Femur (tissue), 1 donor: ENCODE data around the gene OR51M1.
A peak's percentile ranks its signal among the peaks of the same experiment; 100 is the strongest.
"Not testable (repeated sequence)": the region's sequence is repeated elsewhere in the genome, so short reads cannot be mapped to it uniquely, and the experiment has no call there.

Experiments
- DNase-seq: peaks from one replicate; pipeline ENCODE4 v3.0.0-alpha.2; 2017

OR51M1 gene, protein sequence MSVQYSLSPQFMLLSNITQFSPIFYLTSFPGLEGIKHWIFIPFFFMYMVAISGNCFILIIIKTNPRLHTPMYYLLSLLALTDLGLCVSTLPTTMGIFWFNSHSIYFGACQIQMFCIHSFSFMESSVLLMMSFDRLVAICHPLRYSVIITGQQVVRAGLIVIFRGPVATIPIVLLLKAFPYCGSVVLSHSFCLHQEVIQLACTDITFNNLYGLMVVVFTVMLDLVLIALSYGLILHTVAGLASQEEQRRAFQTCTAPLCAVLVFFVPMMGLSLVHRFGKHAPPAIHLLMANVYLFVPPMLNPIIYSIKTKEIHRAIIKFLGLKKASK

GRCh38 chr11:5383576-5383975 is at the start of gene OR51M1:
OR51M1 (plus strand) TSS chr11:5383812; CDS start chr11:5389399, 5,587 bp downstream.
- no peak for DNase-seq

DNA sequence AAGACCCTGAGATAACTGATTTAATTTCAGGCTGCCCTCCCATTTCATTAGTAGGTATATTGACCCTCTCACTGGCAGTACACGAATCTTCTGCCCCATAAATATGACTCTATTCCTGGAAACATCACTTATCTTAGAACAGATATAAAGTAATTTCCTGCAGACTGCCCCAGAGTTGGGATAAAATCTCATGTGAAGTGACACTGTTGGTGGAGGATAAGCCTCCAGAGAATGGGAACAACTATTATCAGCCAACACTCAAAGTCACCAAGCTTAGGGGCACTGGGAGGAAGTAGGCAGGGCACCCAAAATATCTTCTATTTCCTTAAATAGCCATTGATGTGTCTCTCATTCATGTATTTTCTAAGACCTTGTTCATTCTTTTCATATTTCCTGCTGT is 48.4 kb upstream of the OR51M1 start:
- no peak for DNase-seq

- no peak for DNase-seq
Measured at GRCh38 chr11:5336331-5336730, 47.3 kb upstream of the OR51M1 start.

- DNase-seq = not testable (repeated sequence)
Measured at GRCh38 chr11:5337253-5337652, 46.4 kb upstream of the OR51M1 start.

GRCh38 chr11:5339771-5340322 is 43.8 kb upstream of the OR51M1 start:
- no peak for DNase-seq

DNA sequence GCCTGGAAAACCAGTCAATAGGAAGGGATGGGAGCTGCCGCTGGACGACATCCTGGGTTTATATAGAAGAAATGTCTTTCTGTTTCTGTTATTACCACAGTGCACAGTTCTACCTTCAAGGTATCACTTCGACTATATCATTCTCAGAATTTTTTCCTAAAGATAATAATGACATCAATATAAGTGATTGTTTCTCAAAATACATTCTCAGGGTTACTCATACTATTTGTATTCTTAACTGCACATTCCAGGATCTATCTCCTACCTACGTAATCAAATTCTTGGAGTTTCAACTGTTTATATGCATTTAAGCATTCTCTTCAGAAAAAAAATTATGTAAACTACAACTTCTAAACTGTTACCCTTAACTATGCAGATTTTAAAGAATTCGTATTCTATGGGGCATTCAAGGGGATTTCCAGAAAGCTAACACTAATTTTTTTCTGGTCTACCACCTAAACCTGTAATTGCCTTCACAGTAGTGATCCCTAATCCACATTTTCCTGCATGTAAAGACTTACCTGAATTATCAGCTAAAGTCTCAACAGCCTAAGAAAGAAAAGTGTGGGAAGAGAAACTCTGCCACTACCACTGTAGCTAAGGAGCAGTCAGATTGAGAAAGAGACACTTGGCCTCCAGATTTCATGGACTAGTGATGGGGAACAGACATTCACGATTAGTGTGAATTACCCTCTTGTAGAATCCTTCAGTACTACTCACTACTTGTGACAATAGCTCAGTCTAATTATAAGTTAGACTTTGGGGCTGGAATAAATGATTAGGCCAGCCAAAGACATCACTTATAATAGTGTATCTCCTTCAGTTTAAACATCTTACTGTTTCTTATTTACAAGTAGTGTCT is 39.9 kb upstream of the OR51M1 start, which contains the start of gene OR51B5:
Gene OR51B5 (minus strand): TSS at position 51 of the 862 bp plus-strand sequence. CDS start 0 bp downstream, at position 51.
- no peak for DNase-seq

DNA sequence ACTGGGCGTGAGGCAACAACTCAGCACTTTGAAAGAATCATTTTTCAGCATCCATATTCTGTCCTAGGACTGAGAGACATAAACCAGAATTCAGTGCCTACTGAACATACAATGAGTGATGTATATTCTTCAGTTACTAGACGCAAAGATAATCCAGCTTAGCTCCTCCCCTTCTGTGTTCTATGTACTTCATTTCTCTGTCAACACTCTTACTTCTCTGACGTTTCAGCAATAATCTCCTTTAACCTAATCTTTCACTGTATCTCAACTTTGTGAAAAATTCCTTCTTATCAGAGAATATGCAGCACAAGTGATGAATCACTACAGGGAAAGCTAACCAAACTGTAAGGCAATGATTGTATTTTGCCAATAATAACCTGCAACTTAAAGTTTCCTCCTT is 37.8 kb upstream of the OR51M1 start:
- DNase-seq = no peak

GRCh38 chr11:5348551-5349194 is 34.9 kb upstream of the OR51M1 start:
- no peak for DNase-seq

DNA sequence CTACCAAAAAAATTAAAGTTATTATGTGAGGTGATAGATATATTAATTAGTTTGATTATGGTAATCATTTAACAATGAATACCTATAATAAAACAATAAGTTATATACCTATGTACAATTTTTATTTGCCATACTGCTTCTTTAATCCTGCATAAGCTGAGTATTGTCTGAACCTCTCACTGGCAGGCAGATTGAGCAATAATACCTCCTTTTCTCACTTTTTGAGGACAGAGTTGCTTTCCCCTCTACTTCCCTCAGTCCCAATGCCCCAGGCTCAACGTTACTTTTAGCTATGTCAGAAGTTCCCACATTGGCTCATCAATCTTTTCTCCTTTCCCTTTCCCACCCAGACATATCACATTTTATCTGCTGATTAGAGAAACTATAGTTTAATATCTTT is 34.1 kb upstream of the OR51M1 start:
- no peak for DNase-seq

DNA sequence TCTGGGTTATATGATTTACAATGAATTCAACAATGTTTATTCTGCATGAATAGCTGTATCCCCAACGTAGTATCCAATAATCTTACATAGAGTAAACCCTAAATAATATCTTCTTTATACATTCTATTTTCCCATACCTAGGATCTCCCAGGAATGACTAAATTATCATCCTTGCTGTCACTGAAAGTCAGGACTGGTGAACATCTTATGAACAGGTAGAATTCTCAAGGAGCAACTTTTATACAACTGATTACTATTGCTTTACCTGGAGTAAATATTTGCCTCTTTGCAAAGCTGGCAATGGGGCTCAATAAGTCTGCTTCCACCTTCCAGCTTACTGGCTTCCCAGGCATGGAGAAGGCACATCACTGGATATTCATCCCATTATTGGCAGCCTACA is 32.4 kb upstream of the OR51M1 start, which contains the start of gene OR51B6:
Gene OR51B6 (plus strand): TSS at position 301 of the 400 bp plus-strand sequence. CDS start 0 bp downstream, at position 301.
- DNase-seq = no peak

GRCh38 chr11:5356031-5356430 is 27.6 kb upstream of the OR51M1 start:
- DNase-seq = not testable (repeated sequence)

DNA sequence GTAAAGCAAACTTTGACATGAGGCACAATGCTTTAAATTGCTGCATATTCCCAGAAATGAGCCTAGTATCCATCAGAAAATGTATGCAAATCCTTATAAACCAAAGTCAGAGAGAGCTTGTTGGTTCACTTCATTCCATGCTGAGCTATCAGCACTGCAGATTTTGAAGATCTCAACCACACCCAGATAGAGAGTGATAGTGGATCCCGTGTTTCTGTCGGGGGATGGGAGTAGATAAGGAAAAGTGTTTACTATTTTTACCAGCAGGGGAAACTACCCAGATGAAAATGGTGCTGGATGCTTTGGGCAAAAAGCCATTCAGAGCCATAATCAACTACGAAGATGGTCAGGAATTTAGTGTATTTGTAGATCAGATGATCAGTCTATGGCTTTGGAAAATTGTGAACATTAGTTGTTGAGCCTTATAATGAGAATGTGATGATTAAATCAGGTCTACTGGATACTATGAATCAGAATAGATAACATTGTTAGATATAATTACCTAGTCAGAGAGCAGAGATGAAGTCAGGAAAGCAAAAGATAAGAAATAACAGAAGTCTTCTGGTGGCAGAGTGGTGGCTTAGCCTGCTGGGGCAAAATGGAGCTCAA is 21.5 kb upstream of the OR51M1 start:
- DNase-seq = no peak

GRCh38 chr11:5363679-5364078 is 19.9 kb upstream of the OR51M1 start:
- no peak for DNase-seq

GRCh38 chr11:5364214-5364613 is 19.4 kb upstream of the OR51M1 start:
- DNase-seq = no peak

DNA sequence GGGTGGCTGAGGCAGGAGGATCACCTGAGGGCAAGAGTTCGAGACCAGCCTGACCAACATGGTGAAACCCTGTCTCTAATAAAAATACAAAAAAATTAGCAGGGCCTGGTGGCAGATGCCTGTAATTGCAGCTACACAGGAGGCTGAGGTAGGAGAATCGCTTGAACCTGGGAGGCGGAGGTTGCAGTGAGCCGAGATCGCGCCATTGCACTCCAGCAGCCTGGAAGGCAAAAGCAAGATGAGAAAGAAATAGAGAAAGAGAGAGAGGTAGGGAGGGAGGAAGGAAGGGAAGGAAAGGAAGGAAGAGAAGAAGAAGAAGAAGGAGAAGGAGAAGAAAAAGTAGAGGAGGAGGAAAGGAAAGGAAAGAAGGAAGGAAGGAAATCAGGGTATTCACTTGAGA is 17.2 kb upstream of the OR51M1 start:
- not testable (repeated sequence) for DNase-seq

DNA sequence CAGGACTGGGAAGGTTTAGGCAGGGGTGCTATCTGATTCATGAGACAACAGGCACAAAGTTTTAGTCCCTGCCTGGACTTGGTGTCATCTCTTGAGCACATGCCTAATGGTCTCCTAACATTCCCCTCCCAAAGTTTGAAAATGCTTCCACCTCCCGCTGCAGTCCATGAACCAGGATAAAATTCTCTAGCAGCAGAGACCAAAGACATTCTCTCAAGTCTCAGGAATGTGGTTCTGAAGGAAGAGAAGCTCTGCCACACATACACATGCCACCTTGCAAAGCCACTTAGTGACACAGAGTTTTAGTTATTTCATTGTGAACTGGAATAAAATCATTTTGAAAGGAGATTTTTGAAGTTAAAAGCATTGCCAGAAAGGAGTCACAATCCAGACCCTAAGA is 16.8 kb upstream of the OR51M1 start:
- no peak for DNase-seq

- no peak for DNase-seq
Measured at GRCh38 chr11:5367448-5368074, 16.1 kb upstream of the OR51M1 start.

DNA sequence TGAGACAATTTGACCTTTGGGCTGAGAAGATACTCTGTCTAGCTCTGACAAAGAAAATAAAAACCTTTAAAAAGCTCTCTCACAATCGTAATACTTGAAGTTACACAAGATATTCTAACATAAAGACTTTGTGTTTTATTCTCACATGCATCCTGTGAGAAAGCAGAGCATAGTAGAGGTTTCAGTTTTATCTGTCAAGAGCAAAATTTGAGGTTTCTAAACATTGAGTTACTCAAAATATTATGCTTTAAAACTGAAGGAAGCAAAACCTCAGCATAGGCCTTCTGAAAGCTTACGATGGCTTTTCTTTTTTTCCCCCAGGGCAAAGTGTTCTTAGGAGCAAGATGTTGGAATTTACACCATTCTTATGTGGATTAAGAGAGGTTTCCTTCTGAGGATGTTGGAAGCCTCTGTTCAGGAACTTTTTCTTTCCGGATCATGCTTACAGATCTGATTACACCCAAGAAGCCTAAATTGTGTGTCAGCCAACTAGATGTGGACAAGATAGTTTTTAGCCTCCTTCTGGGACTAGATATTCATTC is 15.0 kb upstream of the OR51M1 start:
- no peak for DNase-seq

- DNase-seq = no peak
Measured at GRCh38 chr11:5369789-5370188, 13.8 kb upstream of the OR51M1 start.

DNA sequence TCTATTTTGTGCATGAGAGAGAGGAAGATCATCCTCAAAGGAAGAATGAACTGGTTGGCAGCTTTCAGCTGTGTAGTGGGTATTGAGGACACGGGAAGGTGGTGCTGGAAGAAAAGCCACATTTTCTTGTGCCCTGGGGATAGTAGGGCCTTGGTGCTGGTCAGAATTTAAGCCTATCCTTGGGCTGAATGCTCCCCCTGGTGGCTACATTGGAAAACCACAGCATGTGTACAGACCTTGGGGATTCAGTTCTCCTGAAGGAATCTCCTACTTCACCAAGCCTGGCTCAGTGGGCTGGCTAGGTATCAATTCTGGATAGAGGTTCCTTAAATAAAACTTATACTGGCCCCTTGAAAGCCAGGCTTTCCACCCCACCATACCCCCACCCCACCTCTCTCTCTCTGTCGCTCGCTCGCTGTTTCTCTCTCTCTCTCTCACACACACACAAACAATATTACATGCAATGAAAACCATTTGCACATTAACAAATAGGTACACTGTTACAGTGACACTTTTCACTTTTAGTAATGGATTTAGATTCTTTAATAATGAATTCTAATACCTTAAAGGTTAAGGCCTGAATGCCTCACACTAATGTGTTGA is 2.8 kb upstream of the OR51M1 start:
- DNase-seq = peak; percentile 21

GRCh38 chr11:5384335-5384734 is 723 bp downstream of the OR51M1 start:
- no peak for DNase-seq
